Measurements from ENCODE around the gene IGLON5.
A peak's percentile ranks its signal among the peaks of the same experiment; 100 is the strongest.

Gene IGLON5

GRCh38 chr19:51366389-51367254 is 55.2 kb downstream of the IGLON5 start:
- DNase-seq (ENCODE audit: low spot score): peak; percentile 96
- in situ Hi-C loops (cut with MboI; ENCODE audit: low pct_unique_long_range_greater_than_20kb, low sequenced_read_pairs, unreplicated experiment): no loop called here
- no peak for TF ChIP-seq CTCF (IDR thresholded peaks at IDR 0.05; ENCODE audit: extremely low read depth, insufficient read depth, missing control alignments)

GRCh38 chr19:51367255-51367564 is 55.8 kb downstream of the IGLON5 start:
- no peak for TF ChIP-seq CTCF (IDR thresholded peaks at IDR 0.05; ENCODE audit: extremely low read depth, insufficient read depth, missing control alignments)
- in situ Hi-C loops (cut with MboI; ENCODE audit: low pct_unique_long_range_greater_than_20kb, low sequenced_read_pairs, unreplicated experiment): no loop called here
- DNase-seq (ENCODE audit: low spot score): no peak

- TF ChIP-seq CTCF (IDR thresholded peaks at IDR 0.05; ENCODE audit: extremely low read depth, insufficient read depth, missing control alignments): no peak
- DNase-seq (ENCODE audit: low spot score): peak; percentile 98
- in situ Hi-C loops (cut with MboI; ENCODE audit: low pct_unique_long_range_greater_than_20kb, low sequenced_read_pairs, unreplicated experiment): no loop called here
Measured at GRCh38 chr19:51367565-51368365, 56.3 kb downstream of the IGLON5 start.

GRCh38 chr19:51368366-51369282 is 57.2 kb downstream of the IGLON5 start, which contains the start of gene CLDND2:
CLDND2 (minus strand) TSS chr19:51369003; CDS start chr19:51368577, 426 bp downstream.
- in situ Hi-C loops (cut with MboI; ENCODE audit: low pct_unique_long_range_greater_than_20kb, low sequenced_read_pairs, unreplicated experiment): no loop called here
- no peak for TF ChIP-seq CTCF (IDR thresholded peaks at IDR 0.05; ENCODE audit: extremely low read depth, insufficient read depth, missing control alignments)
- no peak for DNase-seq (ENCODE audit: low spot score)

GRCh38 chr19:51370230-51370629 is 58.8 kb downstream of the IGLON5 start:
- in situ Hi-C loops (cut with MboI; ENCODE audit: low pct_unique_long_range_greater_than_20kb, low sequenced_read_pairs, unreplicated experiment): no loop called here
- no peak for TF ChIP-seq CTCF (IDR thresholded peaks at IDR 0.05; ENCODE audit: extremely low read depth, insufficient read depth, missing control alignments)

GRCh38 chr19:51371186-51371690 is 59.8 kb downstream of the IGLON5 start:
- in situ Hi-C loops (cut with MboI; ENCODE audit: low pct_unique_long_range_greater_than_20kb, low sequenced_read_pairs, unreplicated experiment): no loop called here

More at GRCh38 chr19:51370230-51370629, 58.8 kb downstream of the IGLON5 start:
- no peak for DNase-seq (ENCODE audit: low spot score)

More at GRCh38 chr19:51371186-51371690, 59.8 kb downstream of the IGLON5 start:
- no peak for TF ChIP-seq CTCF (IDR thresholded peaks at IDR 0.05; ENCODE audit: extremely low read depth, insufficient read depth, missing control alignments)
- no peak for DNase-seq (ENCODE audit: low spot score)

Data from GM13977 (cell line).